Neural progenitor cell (in vitro differentiated cells): ENCODE data around the gene MT1M. TPM values are rescaled to one million over a fixed set of nuclear protein-coding genes. Genes with fewer than 3 reads are reported as not detected.

ENCODE experiments used
- DNase-seq: peaks from one replicate; pipeline ENCODE4 v3.0.0-alpha.2; 2016; ENCODE audit warnings: low spot score
- H2AFZ ChIP-seq: fragments of 200-600 bp; sonication (generic); replicated peaks from 2 replicates; pipeline ENCODE4 v1.6.1; 2016; ENCODE audit warnings: antibody characterized with exemption
- H3F3A ChIP-seq: fragments of 200-600 bp; sonication (generic); 2 replicates; pipeline ENCODE4 v1.6.1; 2016; ENCODE audit warnings: antibody characterized with exemption, low read depth
- H3K27ac ChIP-seq: fragments of 200-600 bp; sonication (generic); 2 replicates; pipeline ENCODE4 v1.5.1; 2016; ENCODE audit warnings: mild to moderate bottlenecking
- H3K27me3 ChIP-seq: fragments of 200-600 bp; sonication (generic); 2 replicates; pipeline ENCODE4 v1.6.1; 2016; ENCODE audit warnings: mild to moderate bottlenecking, moderate library complexity
- H3K36me3 ChIP-seq: fragments of 200-600 bp; sonication (generic); 2 replicates; pipeline ENCODE4 v1.5.1; 2016
- H3K4me1 ChIP-seq: fragments of 200-600 bp; sonication (generic); 2 replicates; pipeline ENCODE4 v1.6.1; 2016; ENCODE audit warnings: mixed run types
- H3K4me2 ChIP-seq: fragments of 200-600 bp; sonication (generic); 2 replicates; pipeline ENCODE4 v1.6.1; 2016
- H3K4me3 ChIP-seq: fragments of 200-600 bp; sonication (generic); 2 replicates; pipeline ENCODE4 v1.5.1; 2016
- H3K79me2 ChIP-seq: fragments of 200-600 bp; sonication (generic); 2 replicates; pipeline ENCODE4 v1.6.1; 2016; ENCODE audit warnings: low read depth
- H3K9ac ChIP-seq: fragments of 200-600 bp; sonication (generic); 2 replicates; pipeline ENCODE4 v1.6.1; 2016
- H3K9me3 ChIP-seq: fragments of 200-600 bp; sonication (generic); 2 replicates; pipeline ENCODE4 v1.5.1; 2016; ENCODE audit warnings: low read depth
- H4K20me1 ChIP-seq: fragments of 200-600 bp; sonication (generic); 2 replicates; pipeline ENCODE4 v1.6.1; 2016; ENCODE audit warnings: low read depth
- H3K27ac Mint-ChIP-seq: 3 replicates; pipeline ENCODE4 v1.8.0; 2021; ENCODE audit warnings: mixed read lengths
- H3K27me3 Mint-ChIP-seq: 2 replicates; pipeline ENCODE4 v1.8.0; 2022; ENCODE audit warnings: low read depth, mild to moderate bottlenecking, inconsistent platforms, moderate library complexity, mixed read lengths; ENCODE audit not compliant: insufficient read depth
- H3K36me3 Mint-ChIP-seq: 3 replicates; pipeline ENCODE4 v1.8.0; 2021; ENCODE audit warnings: mixed read lengths
- H3K4me1 Mint-ChIP-seq: 3 replicates; pipeline ENCODE4 v1.8.0; 2021; ENCODE audit warnings: mixed read lengths
- H3K4me3 Mint-ChIP-seq: 3 replicates; pipeline ENCODE4 v1.8.0; 2021; ENCODE audit warnings: mild to moderate bottlenecking, moderate library complexity, mixed read lengths
- H3K9me3 Mint-ChIP-seq: 3 replicates; pipeline ENCODE4 v1.8.0; 2020; ENCODE audit warnings: mixed read lengths
- CTCF ChIP-seq: fragments of 200-600 bp; sonication (generic); IDR thresholded peaks from 2 replicates; pipeline ENCODE4 v1.5.1; 2017; ENCODE audit warnings: antibody characterized with exemption, mild to moderate bottlenecking
- EZH2 ChIP-seq: fragments of 200-600 bp; sonication (generic); IDR thresholded peaks from 2 replicates; pipeline ENCODE4 v1.6.1; 2017; ENCODE audit warnings: antibody characterized with exemption, mild to moderate bottlenecking, moderate library complexity
- EZH2phosphoT487 ChIP-seq: fragments of 200-600 bp; sonication (generic); IDR thresholded peaks from 2 replicates; pipeline ENCODE4 v1.6.1; 2017; ENCODE audit warnings: antibody characterized with exemption
- total RNA-seq: library from RNA; depleted of rRNA; stranded (reverse); fragments of >200 nt; gene quantifications from 2 replicates; pipeline ENCODE4 v1.2.3, GENCODE V29; 2015; ENCODE audit warnings: low replicate concordance

MT1M gene
- total RNA-seq, 1 donor from 2014 or later, result not detected

- H2AFZ ChIP-seq, result no peak overlapping the region
- H3K9ac ChIP-seq, result no peak overlapping the region
- peaks cover 4% of the 10 kb centered on the region for H3F3A ChIP-seq
- no peaks in the 10 kb centered on the region for H3K79me2 ChIP-seq
- no peak overlapping the region for H3K27ac ChIP-seq
- Mint-ChIP-seq H3K27ac (no peak overlapping the region), H3K4me1 (peaks cover 3% of the 10 kb centered on the region), H3K36me3 (no peaks in the 10 kb centered on the region), H3K4me3 (no peak overlapping the region), H3K9me3 (no peaks in the 10 kb centered on the region), H3K27me3 (peaks cover 4% of the 10 kb centered on the region)
- H3K9me3 ChIP-seq, result no peaks in the 10 kb centered on the region
- TF ChIP-seq CTCF (no peak), EZH2phosphoT487 (no peak), EZH2 (no peak)
- DNase-seq, result peak; percentile 45
- H3K4me1 ChIP-seq, result no peaks in the 10 kb centered on the region
- peaks cover 3% of the 10 kb centered on the region for H4K20me1 ChIP-seq
- H3K4me2 ChIP-seq, result no peak overlapping the region
- H3K36me3 ChIP-seq, result no peaks in the 10 kb centered on the region
- H3K27me3 ChIP-seq, result peaks cover 59% of the 10 kb centered on the region
- no peak overlapping the region for H3K4me3 ChIP-seq
Observed at GRCh38 chr16:56601325-56601724, 31.1 kb upstream of the MT1M start.

- Histone ChIP-seq H3K4me3 (no peak overlapping the region), H4K20me1 (peaks cover 8% of the 10 kb centered on the region), H3K4me1 (peaks cover 1% of the 10 kb centered on the region), H3F3A (peaks cover 16% of the 10 kb centered on the region), H3K27me3 (peaks cover 75% of the 10 kb centered on the region), H3K79me2 (no peaks in the 10 kb centered on the region), H3K9ac (no peak overlapping the region), H3K9me3 (no peaks in the 10 kb centered on the region), H3K27ac (no peak overlapping the region), H2AFZ (no peak overlapping the region), H3K4me2 (no peak overlapping the region), H3K36me3 (no peaks in the 10 kb centered on the region)
- Mint-ChIP-seq H3K4me1 (peaks cover 11% of the 10 kb centered on the region), H3K27ac (no peak overlapping the region), H3K36me3 (no peaks in the 10 kb centered on the region), H3K27me3 (peaks cover 7% of the 10 kb centered on the region), H3K4me3 (no peak overlapping the region), H3K9me3 (no peaks in the 10 kb centered on the region)
- TF ChIP-seq CTCF (peak; percentile 43), EZH2 (no peak)
- peak; percentile 54 for DNase-seq
Observed at GRCh38 chr16:56603589-56603988, 28.9 kb upstream of the MT1M start.

- Mint-ChIP-seq H3K4me1 (peaks cover 24% of the 10 kb centered on the region), H3K9me3 (no peaks in the 10 kb centered on the region), H3K36me3 (no peaks in the 10 kb centered on the region), H3K27ac (no peak overlapping the region), H3K27me3 (peaks cover 10% of the 10 kb centered on the region), H3K4me3 (no peak overlapping the region)
- Histone ChIP-seq H3K4me1 (peaks cover 15% of the 10 kb centered on the region), H3K9me3 (no peaks in the 10 kb centered on the region), H2AFZ (no peak overlapping the region), H3K4me3 (no peak overlapping the region), H3K9ac (no peak overlapping the region), H4K20me1 (peaks cover 19% of the 10 kb centered on the region), H3K27ac (no peak overlapping the region), H3K4me2 (no peak overlapping the region), H3K79me2 (no peaks in the 10 kb centered on the region), H3K36me3 (no peaks in the 10 kb centered on the region), H3F3A (peaks cover 28% of the 10 kb centered on the region), H3K27me3 (peaks cover 89% of the 10 kb centered on the region)
- DNase-seq, result no peak
- TF ChIP-seq EZH2, result no peak
- no peak for TF ChIP-seq EZH2phosphoT487
- TF ChIP-seq CTCF, result no peak
Observed at GRCh38 chr16:56604966-56605365, 27.5 kb upstream of the MT1M start.
